Measurements from ENCODE around the gene HS3ST4.

The HS3ST4 gene

DNA sequence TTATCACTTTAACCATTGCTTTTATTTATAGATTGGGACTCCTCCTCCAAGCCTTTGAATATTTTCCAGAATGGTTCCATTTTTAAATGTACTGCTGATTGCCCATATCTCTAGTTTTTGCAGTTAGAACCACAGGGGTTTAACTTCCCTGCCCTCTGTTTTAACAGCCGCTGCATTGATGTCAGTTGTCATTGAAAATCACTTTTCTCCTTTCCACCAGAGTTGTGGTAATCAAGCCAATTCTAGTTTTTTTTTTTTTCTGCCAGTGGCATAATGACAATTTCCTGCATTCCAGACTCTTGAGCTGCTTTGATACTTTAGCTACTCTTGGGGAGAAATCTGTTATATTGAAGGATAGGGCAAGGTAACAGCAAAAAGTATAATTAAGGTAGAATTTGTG lies 91.5 kb downstream of the HS3ST4 start:
- DNase-seq (ENCODE audit: low spot score) = no peak
- H3K27ac ChIP-seq = no peak overlapping the region
- TF ChIP-seq, protein P1, sequence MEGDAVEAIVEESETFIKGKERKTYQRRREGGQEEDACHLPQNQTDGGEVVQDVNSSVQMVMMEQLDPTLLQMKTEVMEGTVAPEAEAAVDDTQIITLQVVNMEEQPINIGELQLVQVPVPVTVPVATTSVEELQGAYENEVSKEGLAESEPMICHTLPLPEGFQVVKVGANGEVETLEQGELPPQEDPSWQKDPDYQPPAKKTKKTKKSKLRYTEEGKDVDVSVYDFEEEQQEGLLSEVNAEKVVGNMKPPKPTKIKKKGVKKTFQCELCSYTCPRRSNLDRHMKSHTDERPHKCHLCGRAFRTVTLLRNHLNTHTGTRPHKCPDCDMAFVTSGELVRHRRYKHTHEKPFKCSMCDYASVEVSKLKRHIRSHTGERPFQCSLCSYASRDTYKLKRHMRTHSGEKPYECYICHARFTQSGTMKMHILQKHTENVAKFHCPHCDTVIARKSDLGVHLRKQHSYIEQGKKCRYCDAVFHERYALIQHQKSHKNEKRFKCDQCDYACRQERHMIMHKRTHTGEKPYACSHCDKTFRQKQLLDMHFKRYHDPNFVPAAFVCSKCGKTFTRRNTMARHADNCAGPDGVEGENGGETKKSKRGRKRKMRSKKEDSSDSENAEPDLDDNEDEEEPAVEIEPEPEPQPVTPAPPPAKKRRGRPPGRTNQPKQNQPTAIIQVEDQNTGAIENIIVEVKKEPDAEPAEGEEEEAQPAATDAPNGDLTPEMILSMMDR (conservative IDR thresholded peaks at IDR 0.05; ENCODE audit: low read depth) = no peak
- ChIA-PET CTCF (no interaction called here), POLR2A (ENCODE audit: low non-redundant PET) (no interaction called here)

DNA sequence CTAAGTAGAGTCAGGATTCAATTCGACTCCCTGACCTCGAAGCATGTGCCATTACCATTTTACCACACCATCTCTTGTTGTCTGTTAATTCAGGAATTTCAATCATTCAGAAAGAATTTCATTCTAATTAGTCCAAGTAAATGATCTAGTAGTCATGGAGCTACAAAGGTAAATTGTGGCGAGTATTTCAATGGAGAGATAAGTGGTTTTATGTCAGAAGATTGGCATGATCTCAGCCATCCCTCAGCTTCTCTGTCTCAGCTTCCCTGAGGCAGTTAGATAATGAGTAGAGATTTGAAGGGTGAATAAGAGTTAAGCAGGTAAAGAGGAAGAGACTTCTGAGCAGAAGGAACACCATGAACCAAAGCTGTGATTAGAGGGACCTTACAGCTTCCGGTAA lies 93.6 kb downstream of the HS3ST4 start:
- TF ChIP-seq, protein P1 (conservative IDR thresholded peaks at IDR 0.05; ENCODE audit: low read depth) = no peak
- DNase-seq (ENCODE audit: low spot score) = no peak
- ChIA-PET CTCF (interaction anchor here (0.7 kb wide), 1 partner anchor 17 kb away, joined by 3 read pairs; no protein-coding TSS in a partner anchor), POLR2A (ENCODE audit: low non-redundant PET) (no interaction called here)
- H3K27ac ChIP-seq = no peak overlapping the region

DNA sequence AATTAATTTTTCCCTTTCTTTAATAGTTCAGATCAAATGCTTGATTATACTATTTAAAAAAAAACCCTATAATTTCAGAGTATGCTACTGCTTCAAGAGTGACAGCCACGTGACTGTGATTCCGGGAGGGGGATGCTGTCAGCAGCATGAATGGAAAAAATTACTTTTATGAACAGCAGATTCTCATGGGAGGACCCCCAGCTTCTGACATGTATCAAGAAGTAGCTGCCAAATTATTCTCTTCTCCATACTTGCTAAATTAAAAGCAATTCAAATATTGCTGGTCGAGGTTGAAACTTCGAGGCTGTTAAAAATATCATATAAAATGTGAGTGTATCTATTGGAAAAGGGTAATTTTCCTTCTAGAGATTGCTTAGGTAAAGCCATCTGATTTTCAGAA lies 95.0 kb downstream of the HS3ST4 start:
- ChIA-PET CTCF (no interaction called here), POLR2A (ENCODE audit: low non-redundant PET) (no interaction called here)
- TF ChIP-seq, protein P1 (conservative IDR thresholded peaks at IDR 0.05; ENCODE audit: low read depth) = no peak
- no peak for DNase-seq (ENCODE audit: low spot score)
- H3K27ac ChIP-seq = no peak overlapping the region

DNA sequence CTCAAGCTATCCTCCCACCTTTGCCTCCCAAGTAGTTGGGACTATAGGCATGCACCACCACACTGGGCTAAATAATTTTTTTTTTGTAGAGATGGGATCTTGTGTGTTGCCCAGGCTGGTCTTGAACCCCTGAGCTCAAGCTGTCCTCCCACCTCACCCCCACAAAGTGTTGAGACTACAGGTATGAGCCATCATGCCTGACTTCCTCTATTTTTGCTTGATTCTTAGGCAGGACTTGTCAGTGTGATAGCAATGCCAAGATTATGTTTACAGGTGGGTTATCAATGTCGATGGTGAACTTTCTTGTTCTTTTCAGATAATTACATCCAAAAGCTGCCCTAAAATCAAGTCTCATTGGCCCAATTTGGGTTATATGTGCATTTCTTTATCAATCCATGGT lies 96.9 kb downstream of the HS3ST4 start:
- no peak for DNase-seq (ENCODE audit: low spot score)
- CTCF ChIA-PET = no interaction called here
- no peak overlapping the region for H3K27ac ChIP-seq
- POLR2A ChIA-PET (ENCODE audit: low non-redundant PET) = no interaction called here
- TF ChIP-seq, protein P1 (conservative IDR thresholded peaks at IDR 0.05; ENCODE audit: low read depth) = no peak

DNA sequence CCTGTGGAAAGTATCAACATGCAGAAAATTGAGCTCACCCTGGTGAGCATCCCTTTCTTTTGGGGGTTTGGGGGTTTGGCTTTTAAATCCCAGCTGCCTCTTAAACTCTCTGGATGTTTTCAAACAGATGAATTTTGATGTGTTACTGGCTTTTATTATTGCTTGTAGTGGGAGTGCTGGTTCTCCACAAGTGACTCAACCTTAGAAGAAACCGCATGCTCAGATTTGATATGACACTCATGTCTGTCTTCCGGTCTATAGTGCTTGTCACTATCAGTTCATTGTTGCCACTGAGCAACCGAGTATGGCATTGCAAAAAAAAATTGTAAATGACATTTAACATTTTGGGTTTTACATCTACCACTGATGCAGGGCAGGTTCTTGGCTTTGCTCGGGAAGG lies 104.5 kb downstream of the HS3ST4 start:
- TF ChIP-seq, protein P1 (conservative IDR thresholded peaks at IDR 0.05; ENCODE audit: low read depth) = no peak
- H3K27ac ChIP-seq = no peak overlapping the region
- no peak for DNase-seq (ENCODE audit: low spot score)
- CTCF ChIA-PET = no interaction called here
- POLR2A ChIA-PET (ENCODE audit: low non-redundant PET) = no interaction called here

DNA sequence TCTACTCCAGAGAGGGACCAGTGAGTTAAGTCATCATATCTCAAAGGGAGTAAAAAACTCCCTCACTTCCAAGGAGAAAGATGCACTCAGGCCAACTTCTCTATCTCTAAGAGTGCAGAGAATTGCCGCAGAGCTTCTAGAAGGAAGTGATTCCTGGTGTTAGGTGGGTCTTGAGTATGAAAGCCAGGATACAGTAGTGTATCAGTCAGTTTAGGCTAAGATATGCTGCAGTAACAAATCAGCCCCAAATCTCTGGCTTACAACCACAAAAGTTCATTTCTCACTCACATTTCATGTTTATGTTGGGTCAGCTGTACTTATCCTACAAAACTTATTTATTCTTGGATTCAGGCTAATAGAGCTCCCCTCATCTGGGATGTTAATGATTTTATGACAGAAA lies 106.3 kb downstream of the HS3ST4 start:
- CTCF ChIA-PET = no interaction called here
- no peak overlapping the region for H3K27ac ChIP-seq
- TF ChIP-seq, protein P1 (conservative IDR thresholded peaks at IDR 0.05; ENCODE audit: low read depth) = no peak
- DNase-seq (ENCODE audit: low spot score) = no peak
- POLR2A ChIA-PET (ENCODE audit: low non-redundant PET) = no interaction called here

DNA sequence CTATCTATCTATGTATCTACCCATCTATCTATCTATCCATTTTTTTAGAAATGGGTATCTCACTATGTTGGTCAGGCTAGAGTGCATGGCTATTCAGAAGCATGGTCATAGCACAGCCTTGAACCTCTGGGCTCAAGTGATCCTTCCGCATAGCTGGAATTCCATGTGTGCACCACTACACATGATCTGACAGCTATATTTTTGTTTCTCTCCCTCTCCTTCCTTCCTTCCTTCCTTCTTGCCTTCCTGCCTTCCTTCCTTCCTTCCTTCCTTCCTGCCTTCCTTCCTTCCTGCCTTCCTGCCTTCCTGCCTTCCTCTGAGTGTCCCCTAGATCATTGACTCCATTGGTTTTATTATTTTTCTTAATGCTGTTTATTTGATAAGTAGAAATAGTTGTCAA lies 108.1 kb downstream of the HS3ST4 start:
- H3K27ac ChIP-seq = no peak overlapping the region
- DNase-seq (ENCODE audit: low spot score) = no peak
- TF ChIP-seq, protein P1 (conservative IDR thresholded peaks at IDR 0.05; ENCODE audit: low read depth) = no peak
- POLR2A ChIA-PET (ENCODE audit: low non-redundant PET) = no interaction called here
- CTCF ChIA-PET = interaction anchor here (0.6 kb wide), 1 partner anchor 9 kb away, joined by 3 read pairs; no protein-coding TSS in a partner anchor
